HEK293 (cell line): ENCODE data around the gene AP1S2.

Source experiments
- HOXA7 ChIP-seq: sonication (generic); formaldehyde crosslinking; IDR thresholded peaks from 2 replicates; pipeline ENCODE4 v1.8.1; 2022; ENCODE audit warnings: missing genetic modification reagents, borderline replicate concordance
- ZNF132 ChIP-seq: fragments of 450-650 bp; formaldehyde crosslinking; IDR thresholded peaks from 2 replicates; pipeline ENCODE4 v1.5.1; 2017; ENCODE audit warnings: missing biosample characterization, missing genetic modification characterization, borderline replicate concordance
- ZNF133 ChIP-seq: fragments of 450-650 bp; formaldehyde crosslinking; IDR thresholded peaks from 2 replicates; pipeline ENCODE4 v1.5.1; 2016; ENCODE audit warnings: missing biosample characterization, missing genetic modification characterization
- ZNF19 ChIP-seq: fragments of 450-650 bp; formaldehyde crosslinking; IDR thresholded peaks from 2 replicates; pipeline ENCODE4; 2016; ENCODE audit warnings: missing biosample characterization, missing genetic modification characterization, low read depth
- ZNF2 ChIP-seq: fragments of 450-650 bp; formaldehyde crosslinking; IDR thresholded peaks from 2 replicates; pipeline ENCODE4 v1.5.1; 2016; ENCODE audit warnings: missing biosample characterization, missing genetic modification characterization
- ZNF76 ChIP-seq: fragments of 450-650 bp; formaldehyde crosslinking; IDR thresholded peaks from 2 replicates; pipeline ENCODE4; 2016; ENCODE audit warnings: low read depth, missing biosample characterization, missing genetic modification characterization, borderline replicate concordance
- TF ChIP-seq, protein P1 (sequence below): fragments of 450-650 bp; formaldehyde crosslinking; IDR thresholded peaks from 2 replicates; pipeline ENCODE4 v1.5.1; 2016; ENCODE audit warnings: missing biosample characterization, missing genetic modification characterization
- TF ChIP-seq, protein P2 (sequence below): fragments of 450-650 bp; formaldehyde crosslinking; IDR thresholded peaks from 2 replicates; pipeline ENCODE4 v1.5.1; 2016; ENCODE audit warnings: missing biosample characterization, missing genetic modification characterization
- TF ChIP-seq, protein P3 (sequence below): fragments of 450-650 bp; formaldehyde crosslinking; IDR thresholded peaks from 2 replicates; pipeline ENCODE4 v1.5.1; 2017; ENCODE audit warnings: missing biosample characterization, mild to moderate bottlenecking, missing genetic modification characterization, moderate library complexity

DNA sequence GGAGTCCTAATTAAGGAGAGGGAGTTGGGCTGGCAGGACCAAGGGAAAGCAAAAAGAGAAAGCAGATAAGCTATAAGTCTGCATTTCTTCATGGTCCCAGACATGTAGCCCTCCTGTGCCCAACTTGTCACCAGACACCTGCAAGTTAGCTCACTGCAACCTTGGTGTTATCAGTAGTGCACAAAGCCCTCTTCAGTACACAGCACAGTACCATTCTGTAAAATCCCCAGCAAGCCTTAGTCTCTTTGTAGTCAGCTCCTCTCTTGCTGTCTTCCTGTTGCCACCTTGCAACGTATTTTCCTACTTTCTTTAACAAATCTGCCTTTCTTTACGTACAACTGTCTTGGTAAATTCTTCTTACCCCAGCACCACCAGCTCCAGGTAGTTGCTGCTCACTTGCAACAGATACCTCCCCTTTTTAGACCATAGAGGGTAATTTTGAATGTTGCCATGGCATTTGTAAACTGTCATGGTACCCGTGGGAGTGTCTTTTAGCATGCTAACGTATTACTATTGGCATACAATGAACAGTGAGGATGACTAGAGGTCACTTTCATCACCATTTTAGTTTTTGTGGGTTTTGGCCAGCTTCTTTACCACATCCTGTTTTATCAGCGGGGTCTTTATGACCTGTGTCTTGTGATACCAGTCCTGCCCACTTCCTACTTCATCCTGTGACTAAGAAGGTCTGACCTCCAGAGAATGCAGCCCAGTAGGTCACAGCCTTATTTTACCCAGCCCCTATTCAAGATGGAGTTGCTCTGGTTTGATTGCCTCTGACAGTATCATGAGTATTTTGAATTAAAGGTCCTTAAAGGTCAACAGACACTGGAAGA, 28.3 kb upstream of the AP1S2 start:
- TF ChIP-seq, protein P1, sequence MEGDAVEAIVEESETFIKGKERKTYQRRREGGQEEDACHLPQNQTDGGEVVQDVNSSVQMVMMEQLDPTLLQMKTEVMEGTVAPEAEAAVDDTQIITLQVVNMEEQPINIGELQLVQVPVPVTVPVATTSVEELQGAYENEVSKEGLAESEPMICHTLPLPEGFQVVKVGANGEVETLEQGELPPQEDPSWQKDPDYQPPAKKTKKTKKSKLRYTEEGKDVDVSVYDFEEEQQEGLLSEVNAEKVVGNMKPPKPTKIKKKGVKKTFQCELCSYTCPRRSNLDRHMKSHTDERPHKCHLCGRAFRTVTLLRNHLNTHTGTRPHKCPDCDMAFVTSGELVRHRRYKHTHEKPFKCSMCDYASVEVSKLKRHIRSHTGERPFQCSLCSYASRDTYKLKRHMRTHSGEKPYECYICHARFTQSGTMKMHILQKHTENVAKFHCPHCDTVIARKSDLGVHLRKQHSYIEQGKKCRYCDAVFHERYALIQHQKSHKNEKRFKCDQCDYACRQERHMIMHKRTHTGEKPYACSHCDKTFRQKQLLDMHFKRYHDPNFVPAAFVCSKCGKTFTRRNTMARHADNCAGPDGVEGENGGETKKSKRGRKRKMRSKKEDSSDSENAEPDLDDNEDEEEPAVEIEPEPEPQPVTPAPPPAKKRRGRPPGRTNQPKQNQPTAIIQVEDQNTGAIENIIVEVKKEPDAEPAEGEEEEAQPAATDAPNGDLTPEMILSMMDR (tag by site-specific recombination): no peak
- TF ChIP-seq, protein P2, sequence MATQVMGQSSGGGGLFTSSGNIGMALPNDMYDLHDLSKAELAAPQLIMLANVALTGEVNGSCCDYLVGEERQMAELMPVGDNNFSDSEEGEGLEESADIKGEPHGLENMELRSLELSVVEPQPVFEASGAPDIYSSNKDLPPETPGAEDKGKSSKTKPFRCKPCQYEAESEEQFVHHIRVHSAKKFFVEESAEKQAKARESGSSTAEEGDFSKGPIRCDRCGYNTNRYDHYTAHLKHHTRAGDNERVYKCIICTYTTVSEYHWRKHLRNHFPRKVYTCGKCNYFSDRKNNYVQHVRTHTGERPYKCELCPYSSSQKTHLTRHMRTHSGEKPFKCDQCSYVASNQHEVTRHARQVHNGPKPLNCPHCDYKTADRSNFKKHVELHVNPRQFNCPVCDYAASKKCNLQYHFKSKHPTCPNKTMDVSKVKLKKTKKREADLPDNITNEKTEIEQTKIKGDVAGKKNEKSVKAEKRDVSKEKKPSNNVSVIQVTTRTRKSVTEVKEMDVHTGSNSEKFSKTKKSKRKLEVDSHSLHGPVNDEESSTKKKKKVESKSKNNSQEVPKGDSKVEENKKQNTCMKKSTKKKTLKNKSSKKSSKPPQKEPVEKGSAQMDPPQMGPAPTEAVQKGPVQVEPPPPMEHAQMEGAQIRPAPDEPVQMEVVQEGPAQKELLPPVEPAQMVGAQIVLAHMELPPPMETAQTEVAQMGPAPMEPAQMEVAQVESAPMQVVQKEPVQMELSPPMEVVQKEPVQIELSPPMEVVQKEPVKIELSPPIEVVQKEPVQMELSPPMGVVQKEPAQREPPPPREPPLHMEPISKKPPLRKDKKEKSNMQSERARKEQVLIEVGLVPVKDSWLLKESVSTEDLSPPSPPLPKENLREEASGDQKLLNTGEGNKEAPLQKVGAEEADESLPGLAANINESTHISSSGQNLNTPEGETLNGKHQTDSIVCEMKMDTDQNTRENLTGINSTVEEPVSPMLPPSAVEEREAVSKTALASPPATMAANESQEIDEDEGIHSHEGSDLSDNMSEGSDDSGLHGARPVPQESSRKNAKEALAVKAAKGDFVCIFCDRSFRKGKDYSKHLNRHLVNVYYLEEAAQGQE: no peak
- TF ChIP-seq ZNF2 (tag by site-specific recombination) (no peak), ZNF76 (tag by site-specific recombination) (no peak), ZNF133 (tag by site-specific recombination) (no peak), ZNF19 (tag by site-specific recombination) (no peak), ZNF132 (no peak), HOXA7 (CRISPR knock-in tag) (no peak)
- TF ChIP-seq, protein P3, sequence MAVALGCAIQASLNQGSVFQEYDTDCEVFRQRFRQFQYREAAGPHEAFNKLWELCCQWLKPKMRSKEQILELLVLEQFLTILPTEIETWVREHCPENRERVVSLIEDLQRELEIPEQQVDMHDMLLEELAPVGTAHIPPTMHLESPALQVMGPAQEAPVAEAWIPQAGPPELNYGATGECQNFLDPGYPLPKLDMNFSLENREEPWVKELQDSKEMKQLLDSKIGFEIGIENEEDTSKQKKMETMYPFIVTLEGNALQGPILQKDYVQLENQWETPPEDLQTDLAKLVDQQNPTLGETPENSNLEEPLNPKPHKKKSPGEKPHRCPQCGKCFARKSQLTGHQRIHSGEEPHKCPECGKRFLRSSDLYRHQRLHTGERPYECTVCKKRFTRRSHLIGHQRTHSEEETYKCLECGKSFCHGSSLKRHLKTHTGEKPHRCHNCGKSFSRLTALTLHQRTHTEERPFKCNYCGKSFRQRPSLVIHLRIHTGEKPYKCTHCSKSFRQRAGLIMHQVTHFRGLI: no peak
